GM12865 (cell line): ENCODE measurements around the gene PEF1.

Experiments
- DNase-seq: peaks from one replicate; pipeline ENCODE4 v3.0.0; 2010; ENCODE audit warnings: low read depth
- H3K4me3 ChIP-seq: 2 replicates; pipeline ENCODE4 v1.5.1; 2011; ENCODE audit warnings: mild to moderate bottlenecking, low read depth, low read length, control low read depth
- TF ChIP-seq, protein P1 (sequence below): IDR thresholded peaks from 2 replicates; pipeline ENCODE4 v1.5.1; 2011; ENCODE audit warnings: low read length, control low read depth, low read depth, inconsistent platforms; ENCODE audit not compliant: insufficient read depth; ENCODE audit errors: missing control alignments

The PEF1 gene

DNA sequence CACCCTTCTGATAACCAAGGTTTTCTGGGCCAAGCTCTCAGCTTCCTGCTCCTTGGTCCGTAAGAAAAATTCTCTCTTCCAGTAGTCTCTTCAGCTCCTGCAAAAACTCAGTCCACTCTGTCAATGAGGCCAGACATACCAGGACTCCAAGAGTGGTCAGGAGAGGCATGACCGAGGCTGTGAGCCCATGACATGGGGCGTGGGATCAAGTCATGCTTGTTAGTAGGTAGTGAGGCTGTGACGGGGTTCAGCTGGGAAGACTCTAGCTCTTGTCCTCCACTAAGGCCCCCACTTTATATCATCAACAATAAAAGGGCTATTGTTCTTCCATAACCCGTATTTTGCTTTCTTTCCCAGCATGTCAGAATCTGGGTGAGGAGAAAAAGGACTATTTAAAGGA, 37.3 kb downstream of the PEF1 start:
- no peak for DNase-seq
- H3K4me3 ChIP-seq: no peak overlapping the region
- TF ChIP-seq, protein P1, sequence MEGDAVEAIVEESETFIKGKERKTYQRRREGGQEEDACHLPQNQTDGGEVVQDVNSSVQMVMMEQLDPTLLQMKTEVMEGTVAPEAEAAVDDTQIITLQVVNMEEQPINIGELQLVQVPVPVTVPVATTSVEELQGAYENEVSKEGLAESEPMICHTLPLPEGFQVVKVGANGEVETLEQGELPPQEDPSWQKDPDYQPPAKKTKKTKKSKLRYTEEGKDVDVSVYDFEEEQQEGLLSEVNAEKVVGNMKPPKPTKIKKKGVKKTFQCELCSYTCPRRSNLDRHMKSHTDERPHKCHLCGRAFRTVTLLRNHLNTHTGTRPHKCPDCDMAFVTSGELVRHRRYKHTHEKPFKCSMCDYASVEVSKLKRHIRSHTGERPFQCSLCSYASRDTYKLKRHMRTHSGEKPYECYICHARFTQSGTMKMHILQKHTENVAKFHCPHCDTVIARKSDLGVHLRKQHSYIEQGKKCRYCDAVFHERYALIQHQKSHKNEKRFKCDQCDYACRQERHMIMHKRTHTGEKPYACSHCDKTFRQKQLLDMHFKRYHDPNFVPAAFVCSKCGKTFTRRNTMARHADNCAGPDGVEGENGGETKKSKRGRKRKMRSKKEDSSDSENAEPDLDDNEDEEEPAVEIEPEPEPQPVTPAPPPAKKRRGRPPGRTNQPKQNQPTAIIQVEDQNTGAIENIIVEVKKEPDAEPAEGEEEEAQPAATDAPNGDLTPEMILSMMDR: no peak

DNA sequence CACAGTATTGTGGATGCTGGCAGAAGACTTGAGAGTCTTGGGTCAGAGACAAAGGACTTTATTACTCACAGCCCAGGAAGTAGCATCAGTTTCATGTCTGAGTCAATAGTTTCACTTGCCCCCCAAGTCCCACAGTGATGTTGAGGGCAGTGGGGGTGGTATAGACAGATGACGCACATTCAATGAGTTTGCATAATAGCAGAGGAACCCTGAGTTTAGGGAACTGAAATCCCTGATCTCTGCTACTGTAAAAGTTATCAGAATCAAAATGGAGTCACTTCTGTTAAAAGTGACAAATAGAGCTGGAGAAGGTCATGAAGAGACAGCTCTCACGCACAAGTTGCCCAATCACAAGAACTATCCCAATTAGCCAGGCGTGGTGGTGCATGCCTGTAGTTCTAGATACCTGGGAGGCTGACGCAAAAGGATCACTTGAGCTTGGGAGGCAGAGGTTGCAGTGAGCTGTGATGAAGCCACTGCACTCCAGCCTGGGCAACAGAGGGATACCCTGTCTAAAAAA, 38.7 kb downstream of the PEF1 start:
- TF ChIP-seq, protein P1: no peak

DNA sequence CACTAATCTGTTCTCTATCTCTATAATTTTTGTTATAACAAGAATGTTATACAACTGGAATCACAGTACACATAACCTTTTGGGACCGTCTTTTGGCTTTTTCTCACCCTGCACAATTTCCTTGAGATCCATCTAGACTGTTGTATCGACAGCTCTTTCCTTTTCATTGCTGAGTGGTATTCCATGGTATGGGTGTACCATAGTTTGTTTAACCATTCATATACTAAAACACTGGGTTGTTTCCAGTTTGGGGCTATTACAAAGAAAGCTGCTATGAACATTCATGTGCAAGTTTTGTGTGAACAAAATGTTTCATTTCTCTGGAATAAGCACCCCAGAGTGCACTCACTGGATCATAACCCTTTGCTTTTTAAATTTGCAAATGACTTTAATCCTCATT, 42.6 kb downstream of the PEF1 start:
- no peak overlapping the region for H3K4me3 ChIP-seq
- TF ChIP-seq, protein P1: no peak
- no peak for DNase-seq

More for the DNA sequence above, 38.7 kb downstream of the PEF1 start:
- peak; percentile 95 for DNase-seq
- H3K4me3 ChIP-seq: no peak overlapping the region

DNA sequence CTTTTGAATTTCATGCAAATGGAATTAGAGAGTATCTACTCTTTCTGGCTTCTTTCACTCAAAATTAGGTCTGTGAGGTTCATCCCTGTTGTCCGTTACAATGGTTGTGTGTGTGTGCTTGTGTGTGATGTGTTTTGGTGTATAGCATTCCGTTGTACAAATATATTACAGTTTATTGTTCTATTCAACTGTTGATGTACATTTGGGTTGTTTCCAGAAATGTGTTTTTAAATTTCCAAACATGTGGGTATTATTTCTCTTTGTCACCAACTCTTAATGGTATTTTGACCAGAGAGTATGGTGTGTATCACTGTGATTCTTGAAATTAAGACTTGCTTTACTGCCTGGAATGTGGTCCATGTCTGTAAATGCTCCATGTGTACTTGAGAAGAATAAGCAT, 44.0 kb downstream of the PEF1 start:
- TF ChIP-seq, protein P1: no peak
- no peak for DNase-seq
- H3K4me3 ChIP-seq: no peak overlapping the region

DNA sequence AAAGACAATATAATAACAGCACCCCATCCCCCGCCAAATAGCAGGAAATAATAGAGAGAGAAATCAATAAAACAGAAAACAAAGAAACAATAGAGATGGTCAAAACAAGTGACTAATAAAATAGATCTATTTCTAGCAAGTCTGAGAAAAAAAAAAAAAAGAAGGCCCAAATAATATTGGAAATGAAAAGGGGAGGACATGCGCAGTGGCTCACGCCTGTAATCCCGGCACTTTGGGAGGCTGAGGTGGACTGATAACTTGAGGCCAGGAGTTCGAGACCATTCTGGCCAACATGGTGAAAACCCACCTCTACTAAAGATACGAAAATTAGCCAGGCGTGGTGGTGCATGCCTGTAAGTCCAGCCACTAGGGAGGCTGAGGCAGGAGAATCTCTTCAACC, 45.7 kb downstream of the PEF1 start:
- TF ChIP-seq, protein P1: no peak
- no peak overlapping the region for H3K4me3 ChIP-seq
- DNase-seq: no peak

DNA sequence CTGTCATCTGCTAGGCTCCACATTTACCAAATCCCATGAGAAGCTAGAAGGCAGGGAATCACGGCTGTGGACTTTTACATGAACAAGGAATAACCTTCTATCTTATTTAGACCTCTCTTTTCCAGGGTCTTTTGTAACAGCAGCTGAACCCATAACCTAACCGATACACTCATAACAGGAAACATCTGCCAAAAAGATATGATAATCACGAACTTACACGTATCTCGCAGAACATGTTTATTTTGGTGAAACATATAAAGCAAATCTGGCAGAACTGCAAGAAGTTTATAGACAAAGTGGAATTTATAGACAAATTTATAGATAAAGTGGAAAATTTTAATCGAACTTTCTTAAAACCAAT, 48.0 kb downstream of the PEF1 start:
- DNase-seq: no peak
- TF ChIP-seq, protein P1: no peak
- H3K4me3 ChIP-seq: no peak overlapping the region
